ENCODE results near the gene OXTR. TPM values are rescaled to one million over a fixed set of nuclear protein-coding genes. Genes with fewer than 3 reads are reported as not detected.

The OXTR gene
- total and polyA plus RNA-seq, 2 of the 13 experiments (the other 11 are each of a cell fraction or from before 2014, with no cell fraction given), result 0.36 to 0.95 TPM

DNA sequence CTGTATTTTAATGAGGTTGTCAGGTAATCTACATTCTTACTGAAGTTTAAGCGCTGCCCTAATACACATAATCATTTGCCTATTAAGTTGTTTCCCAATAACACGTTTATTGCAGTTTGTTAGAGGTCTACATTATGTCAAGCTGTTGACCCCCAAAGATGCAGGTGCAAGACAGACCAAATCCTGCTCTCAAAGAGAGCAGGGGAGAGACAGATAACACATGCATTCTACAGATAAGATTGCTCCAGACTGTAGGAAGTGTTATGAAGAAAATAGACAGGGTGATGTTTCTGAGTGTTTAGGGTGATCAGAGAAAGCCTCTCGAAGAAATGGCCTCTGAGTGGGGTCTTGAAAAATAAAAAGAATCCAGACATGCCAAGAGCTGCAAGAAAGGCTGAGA is 24.8 kb upstream of the OXTR start:
- POLR2A ChIA-PET, result no interaction called here
- ATAC-seq (no peak), DNase-seq (ENCODE audit: low spot score) (no peak), FAIRE-seq (no peak)
- Histone ChIP-seq H3K4me3 (replicated peaks in 1 of 3; ENCODE audit: insufficient read depth in 1 of 3, low read depth in 2 of 3, low read length in 3 of 3) (no peak overlapping the region), H3K9me3 (ENCODE audit: low read length) (no peaks in the 10 kb centered on the region), H3K79me2 (ENCODE audit: insufficient read depth, low read length) (no peaks in the 10 kb centered on the region), H2AFZ (ENCODE audit: low read length) (no peak overlapping the region), H3K27ac (ENCODE audit: extremely low read length, insufficient read depth, low read length) (no peak overlapping the region), H3K36me3 (replicated peaks in 1 of 2; ENCODE audit: control insufficient read depth in 1 of 2, insufficient read depth in 2 of 2, low read length in 2 of 2) (no peaks in the 10 kb centered on the region), H3K9ac (ENCODE audit: insufficient read depth, low read depth, low read length) (no peak overlapping the region), H4K20me1 (ENCODE audit: insufficient read depth, low read length) (no peaks in the 10 kb centered on the region), H3K4me1 (ENCODE audit: insufficient read depth, low read length) (no peaks in the 10 kb centered on the region), H3K27me3 (ENCODE audit: control insufficient read depth in 1 of 2, insufficient read depth in 2 of 2, low read length in 2 of 2) (no peaks in the 10 kb centered on the region), H3K4me2 (ENCODE audit: low read depth, low read length) (no peak overlapping the region)
- CTCF ChIA-PET (ENCODE audit: low intra/inter-chr PET ratio, low total read pairs), result no interaction called here
- intact Hi-C loops (cut with micrococcal nuclease; ENCODE audit: unreplicated experiment) (no loop called here), in situ Hi-C loops (cut with HindIII; ENCODE audit: extremely low pct_ligation_motif_present, low pct_unique_long_range_greater_than_20kb) (no loop called here)
- 55% methylated on average over 3 of the region's 3 CpGs for WGBS (ENCODE audit: low lambda C conversion rate)
- BruUV-seq (replicated peaks), result no TSS peak
- no peak for TF ChIP-seq PLRG1 (conservative IDR thresholded peaks at IDR 0.05)
- TF ChIP-seq XBP1 (CRISPR knock-in tag; IDR thresholded peaks at IDR 0.05), result no peak
- TF ChIP-seq, protein P1, sequence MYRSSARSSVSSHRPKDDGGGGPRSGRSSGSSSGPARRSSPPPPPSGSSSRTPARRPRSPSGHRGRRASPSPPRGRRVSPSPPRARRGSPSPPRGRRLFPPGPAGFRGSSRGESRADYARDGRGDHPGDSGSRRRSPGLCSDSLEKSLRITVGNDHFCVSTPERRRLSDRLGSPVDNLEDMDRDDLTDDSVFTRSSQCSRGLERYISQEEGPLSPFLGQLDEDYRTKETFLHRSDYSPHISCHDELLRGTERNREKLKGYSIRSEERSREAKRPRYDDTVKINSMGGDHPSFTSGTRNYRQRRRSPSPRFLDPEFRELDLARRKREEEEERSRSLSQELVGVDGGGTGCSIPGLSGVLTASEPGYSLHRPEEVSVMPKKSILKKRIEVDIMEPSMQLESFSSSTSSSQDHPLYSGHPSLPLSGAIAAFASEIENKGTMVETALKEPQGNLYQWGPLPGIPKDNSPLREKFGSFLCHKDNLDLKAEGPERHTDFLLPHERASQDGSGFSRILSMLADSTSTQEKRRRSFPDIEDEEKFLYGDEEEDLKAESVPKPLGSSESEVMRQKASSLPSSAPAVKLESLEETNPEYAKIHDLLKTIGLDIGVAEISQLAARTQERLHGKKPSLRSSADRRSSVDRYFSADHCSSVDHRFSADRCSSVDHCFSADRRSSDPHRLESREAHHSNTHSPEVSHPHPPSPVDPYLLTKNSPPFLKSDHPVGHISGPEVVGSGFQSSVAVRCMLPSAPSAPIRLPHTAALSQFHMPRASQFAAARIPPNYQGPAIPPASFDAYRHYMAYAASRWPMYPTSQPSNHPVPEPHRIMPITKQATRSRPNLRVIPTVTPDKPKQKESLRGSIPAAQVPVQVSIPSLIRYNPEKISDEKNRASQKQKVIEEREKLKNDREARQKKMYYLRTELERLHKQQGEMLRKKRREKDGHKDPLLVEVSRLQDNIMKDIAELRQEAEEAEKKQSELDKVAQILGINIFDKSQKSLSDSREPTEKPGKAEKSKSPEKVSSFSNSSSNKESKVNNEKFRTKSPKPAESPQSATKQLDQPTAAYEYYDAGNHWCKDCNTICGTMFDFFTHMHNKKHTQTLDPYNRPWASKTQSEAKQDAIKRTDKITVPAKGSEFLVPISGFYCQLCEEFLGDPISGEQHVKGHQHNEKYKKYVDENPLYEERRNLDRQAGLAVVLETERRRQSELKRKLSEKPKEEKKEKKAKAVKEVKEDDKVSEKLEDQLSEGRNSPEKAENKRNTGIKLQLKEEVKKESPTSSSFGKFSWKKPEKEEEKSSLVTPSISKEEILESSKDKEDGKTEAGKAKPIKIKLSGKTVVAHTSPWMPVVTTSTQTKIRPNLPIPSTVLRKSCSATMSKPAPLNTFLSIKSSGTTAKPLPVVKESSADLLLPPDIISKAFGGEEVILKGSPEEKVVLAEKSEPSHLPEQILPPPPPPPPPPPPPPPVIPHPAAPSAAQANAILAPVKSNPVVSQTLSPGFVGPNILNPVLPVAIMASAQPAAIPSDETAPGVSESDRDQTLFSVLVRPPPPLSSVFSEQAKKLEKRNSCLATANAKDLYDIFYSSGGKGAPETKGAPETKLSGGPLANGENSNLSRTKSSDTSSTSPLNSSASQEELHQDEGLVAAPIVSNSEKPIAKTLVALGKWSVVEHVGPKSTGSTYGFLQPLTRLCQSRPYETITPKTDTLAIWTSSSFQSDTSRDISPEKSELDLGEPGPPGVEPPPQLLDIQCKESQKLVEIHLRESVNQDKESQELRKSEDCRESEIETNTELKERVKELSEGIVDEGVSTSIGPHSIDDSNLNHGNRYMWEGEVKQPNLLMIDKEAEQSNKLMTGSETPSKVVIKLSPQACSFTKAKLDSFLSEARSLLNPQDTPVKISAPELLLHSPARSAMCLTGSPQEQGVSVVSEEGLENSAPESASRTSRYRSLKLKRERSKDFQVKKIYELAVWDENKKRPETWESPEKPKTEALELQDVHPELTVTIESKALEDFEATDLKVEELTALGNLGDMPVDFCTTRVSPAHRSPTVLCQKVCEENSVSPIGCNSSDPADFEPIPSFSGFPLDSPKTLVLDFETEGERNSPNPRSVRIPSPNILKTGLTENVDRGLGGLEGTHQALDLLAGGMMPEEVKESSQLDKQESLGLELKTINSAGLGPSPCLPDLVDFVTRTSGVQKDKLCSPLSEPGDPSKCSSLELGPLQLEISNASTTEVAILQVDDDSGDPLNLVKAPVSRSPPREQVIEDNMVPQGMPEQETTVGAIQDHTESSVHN (CRISPR knock-in tag; IDR thresholded peaks at IDR 0.05), result no peak
- no peak for TF ChIP-seq MAFK (conservative IDR thresholded peaks at IDR 0.05 in 1 of 2, IDR thresholded peaks at IDR 0.05 in 1 of 2; ENCODE audit: low read length in 2 of 2)
- TF ChIP-seq SOX13 (IDR thresholded peaks at IDR 0.05), result no peak
- no peak for TF ChIP-seq SOX13 (CRISPR knock-in tag; conservative IDR thresholded peaks at IDR 0.05 in 1 of 2, IDR thresholded peaks at IDR 0.05 in 1 of 2)
- TF ChIP-seq ZSCAN9 (CRISPR knock-in tag; IDR thresholded peaks at IDR 0.05; ENCODE audit: borderline replicate concordance), result no peak
- TF ChIP-seq NAIF1 (CRISPR knock-in tag; IDR thresholded peaks at IDR 0.05; ENCODE audit: borderline replicate concordance), result no peak
- no peak for TF ChIP-seq KMT2B (CRISPR knock-in tag; IDR thresholded peaks at IDR 0.05)
- no peak for TF ChIP-seq PHF20 (CRISPR knock-in tag; IDR thresholded peaks at IDR 0.05)
- no peak for TF ChIP-seq SOX6 (IDR thresholded peaks at IDR 0.05)
- no peak for TF ChIP-seq SOX6 (CRISPR knock-in tag; IDR thresholded peaks at IDR 0.05)
- no peak for TF ChIP-seq ARID2 (CRISPR knock-in tag; IDR thresholded peaks at IDR 0.05; ENCODE audit: borderline replicate concordance)
- no peak for TF ChIP-seq NR3C1 (CRISPR knock-in tag; IDR thresholded peaks at IDR 0.05)
- TF ChIP-seq ZFX (CRISPR knock-in tag; IDR thresholded peaks at IDR 0.05; ENCODE audit: low read depth), result no peak
